ENCODE results near the gene ZSCAN9.

DNA sequence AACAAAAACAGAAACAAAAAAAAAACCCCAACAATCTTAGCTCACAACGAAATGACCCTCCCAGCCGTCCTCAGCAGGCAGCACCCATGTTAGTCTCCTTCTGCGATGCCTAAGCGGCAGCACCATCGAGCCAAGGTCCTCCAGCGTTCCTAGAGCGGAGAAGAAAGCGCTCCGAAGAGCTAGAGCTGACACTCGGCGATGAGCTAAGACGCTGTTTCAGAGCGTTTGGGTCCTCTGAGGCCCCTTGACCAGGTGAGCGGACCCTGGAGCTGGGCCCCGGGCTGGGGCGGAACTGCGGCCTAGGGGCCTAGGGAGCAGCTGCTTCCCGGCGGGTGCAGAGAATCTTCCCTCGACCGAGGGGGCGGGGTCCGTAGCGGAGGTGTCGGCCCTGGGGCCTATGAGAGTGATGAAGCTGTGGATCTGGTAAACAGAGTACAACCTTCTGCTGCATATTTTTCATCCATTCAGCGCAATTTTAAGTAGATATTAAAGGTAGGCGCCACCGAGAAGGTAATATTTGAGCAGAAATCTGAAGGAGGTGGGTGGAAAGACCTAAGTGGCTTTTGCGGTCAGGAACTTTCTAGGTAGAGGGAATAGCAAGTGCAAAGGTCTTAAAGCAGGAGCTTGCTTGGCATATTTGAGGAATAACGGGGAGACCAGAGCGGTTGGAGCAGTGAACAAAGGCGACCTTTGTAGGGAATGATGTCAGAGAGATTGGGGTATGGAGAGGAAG lies 42.1 kb downstream of the ZSCAN9 start, which contains the start of gene ZSCAN26:
- TF ChIP-seq TAF1 (conservative IDR thresholded peaks at IDR 0.05), result peak; percentile 53
- TF ChIP-seq, protein P1, sequence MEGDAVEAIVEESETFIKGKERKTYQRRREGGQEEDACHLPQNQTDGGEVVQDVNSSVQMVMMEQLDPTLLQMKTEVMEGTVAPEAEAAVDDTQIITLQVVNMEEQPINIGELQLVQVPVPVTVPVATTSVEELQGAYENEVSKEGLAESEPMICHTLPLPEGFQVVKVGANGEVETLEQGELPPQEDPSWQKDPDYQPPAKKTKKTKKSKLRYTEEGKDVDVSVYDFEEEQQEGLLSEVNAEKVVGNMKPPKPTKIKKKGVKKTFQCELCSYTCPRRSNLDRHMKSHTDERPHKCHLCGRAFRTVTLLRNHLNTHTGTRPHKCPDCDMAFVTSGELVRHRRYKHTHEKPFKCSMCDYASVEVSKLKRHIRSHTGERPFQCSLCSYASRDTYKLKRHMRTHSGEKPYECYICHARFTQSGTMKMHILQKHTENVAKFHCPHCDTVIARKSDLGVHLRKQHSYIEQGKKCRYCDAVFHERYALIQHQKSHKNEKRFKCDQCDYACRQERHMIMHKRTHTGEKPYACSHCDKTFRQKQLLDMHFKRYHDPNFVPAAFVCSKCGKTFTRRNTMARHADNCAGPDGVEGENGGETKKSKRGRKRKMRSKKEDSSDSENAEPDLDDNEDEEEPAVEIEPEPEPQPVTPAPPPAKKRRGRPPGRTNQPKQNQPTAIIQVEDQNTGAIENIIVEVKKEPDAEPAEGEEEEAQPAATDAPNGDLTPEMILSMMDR (IDR thresholded peaks at IDR 0.05; ENCODE audit: low read depth, low read length, missing input control), result no peak
- TF ChIP-seq, protein P2, sequence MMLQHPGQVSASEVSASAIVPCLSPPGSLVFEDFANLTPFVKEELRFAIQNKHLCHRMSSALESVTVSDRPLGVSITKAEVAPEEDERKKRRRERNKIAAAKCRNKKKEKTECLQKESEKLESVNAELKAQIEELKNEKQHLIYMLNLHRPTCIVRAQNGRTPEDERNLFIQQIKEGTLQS (IDR thresholded peaks at IDR 0.05), result no peak
- TF ChIP-seq, protein P3, sequence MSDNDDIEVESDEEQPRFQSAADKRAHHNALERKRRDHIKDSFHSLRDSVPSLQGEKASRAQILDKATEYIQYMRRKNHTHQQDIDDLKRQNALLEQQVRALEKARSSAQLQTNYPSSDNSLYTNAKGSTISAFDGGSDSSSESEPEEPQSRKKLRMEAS (IDR thresholded peaks at IDR 0.05), result no peak
